Activated CD4-positive, alpha-beta T cell treated with anti-CD3 and anti-CD28 coated beads for 36 hours (primary cell): ENCODE data around the gene DOCK11. TPM values are rescaled to one million over a fixed set of nuclear protein-coding genes. Genes with fewer than 3 reads are reported as not detected.

Experiments
- ATAC-seq: fragments of 200-7000 bp; cut with Tn5 transposase; one replicate; pipeline ENCODE4 v1.10.0; 2021; ENCODE audit warnings: mild to moderate bottlenecking, moderate library complexity
- CTCF ChIA-PET: fragments of 350-600 bp; sonication (Branson Sonifier 250); formaldehyde crosslinking; loops from one replicate; lab custom pipeline; 2021; ENCODE audit warnings: antibody characterized with exemption; lab: Charles Lee
- POLR2A ChIA-PET: fragments of 350-600 bp; sonication (Branson Sonifier 250); formaldehyde crosslinking; loops from one replicate; lab custom pipeline; 2021; ENCODE audit warnings: antibody characterized with exemption, inconsistent platforms; lab: Charles Lee
- DNase-seq: peaks from one replicate; pipeline ENCODE4 v3.0.0-alpha.2; 2020
- H3K27ac Mint-ChIP-seq: one replicate; pipeline ENCODE4 v1.8.0; 2021; ENCODE audit warnings: mixed read lengths
- H3K27me3 Mint-ChIP-seq: one replicate; pipeline ENCODE4 v1.8.0; 2021; ENCODE audit warnings: mixed read lengths
- H3K36me3 Mint-ChIP-seq: one replicate; pipeline ENCODE4 v1.8.0; 2021; ENCODE audit warnings: low read depth, mixed read lengths
- H3K4me1 Mint-ChIP-seq: one replicate; pipeline ENCODE4 v1.8.0; 2021; ENCODE audit warnings: mixed read lengths
- H3K4me3 Mint-ChIP-seq: one replicate; pipeline ENCODE4 v1.8.0; 2021; ENCODE audit warnings: mild to moderate bottlenecking, moderate library complexity, mixed read lengths
- H3K9me3 Mint-ChIP-seq: one replicate; pipeline ENCODE4 v1.8.0; 2021; ENCODE audit warnings: low read depth, mixed read lengths
- intact Hi-C, 2 experiments: fragments of 100-400 bp; cut with DNase I in 1 of 2; cut with micrococcal nuclease in 1 of 2; formaldehyde crosslinking; loops; one replicate each; pipeline versions ENCODE4 v1.14.2 to v1.15.1; 2022 to 2024; cut with DNase I, micrococcal nuclease
- total RNA-seq, 2 experiments: library from RNA; stranded (reverse); gene quantifications; one replicate each; pipeline ENCODE4 v1.2.3, GENCODE V29; 2021

Gene DOCK11
- total RNA-seq, 2 experiments from 2014 or later = 37.2 to 47.3 TPM

- no peaks in the 10 kb centered on the region for H3K9me3 Mint-ChIP-seq
- peak overlapping the region; percentile 74 for H3K27ac Mint-ChIP-seq
- no peak overlapping the region for H3K4me3 Mint-ChIP-seq
- ATAC-seq (no peak), DNase-seq (no peak)
- CTCF ChIA-PET = no interaction called here
- POLR2A ChIA-PET = no interaction called here
- peaks cover 28% of the 10 kb centered on the region for H3K36me3 Mint-ChIP-seq
- peaks cover 37% of the 10 kb centered on the region for H3K4me1 Mint-ChIP-seq
- H3K27me3 Mint-ChIP-seq = no peaks in the 10 kb centered on the region
- intact Hi-C loops = no loop called here
Observed at GRCh38 chrX:118595501-118596042, 100.0 kb downstream of the DOCK11 start.

- peaks cover 34% of the 10 kb centered on the region for H3K4me1 Mint-ChIP-seq
- DNase-seq (no peak), ATAC-seq (no peak)
- peak overlapping the region; percentile 52 for H3K27ac Mint-ChIP-seq
- H3K36me3 Mint-ChIP-seq = peaks cover 22% of the 10 kb centered on the region
- no peak overlapping the region for H3K4me3 Mint-ChIP-seq
- CTCF ChIA-PET = no interaction called here
- POLR2A ChIA-PET = no interaction called here
- intact Hi-C loops = no loop called here
- H3K27me3 Mint-ChIP-seq = no peaks in the 10 kb centered on the region
- no peaks in the 10 kb centered on the region for H3K9me3 Mint-ChIP-seq
Observed at GRCh38 chrX:118596390-118596789, 100.8 kb downstream of the DOCK11 start.

GRCh38 chrX:118603981-118604380, 108.4 kb downstream of the DOCK11 start:
- Mint-ChIP-seq H3K27ac (no peak overlapping the region), H3K36me3 (peaks cover 19% of the 10 kb centered on the region), H3K9me3 (no peaks in the 10 kb centered on the region), H3K27me3 (no peaks in the 10 kb centered on the region), H3K4me1 (peaks cover 17% of the 10 kb centered on the region), H3K4me3 (no peak overlapping the region)
- ATAC-seq (peak; percentile 64), DNase-seq (peak; percentile 38)
- ChIA-PET CTCF (interaction anchor here (0.6 kb wide), 1 partner anchor 9 kb away, joined by 3 read pairs; no protein-coding TSS in a partner anchor), POLR2A (no interaction called here)
- intact Hi-C loops = loop anchor here (1.0 to 5.0 kb wide), 2 partner anchors 107 to 203 kb away; partner anchors contain the start of gene DOCK11 (in 1 of the 2)

GRCh38 chrX:118612290-118612689, 116.7 kb downstream of the DOCK11 start:
- intact Hi-C loops = no loop called here
- Mint-ChIP-seq H3K36me3 (peaks cover 23% of the 10 kb centered on the region), H3K27ac (peak overlapping the region; percentile 1), H3K4me3 (no peak overlapping the region), H3K4me1 (peaks cover 2% of the 10 kb centered on the region), H3K27me3 (no peaks in the 10 kb centered on the region), H3K9me3 (no peaks in the 10 kb centered on the region)
- ATAC-seq (no peak), DNase-seq (no peak)
- ChIA-PET POLR2A (no interaction called here), CTCF (interaction anchor here (1.3 kb wide), 1 partner anchor 11 kb away, joined by 5 read pairs; no protein-coding TSS in a partner anchor)

- intact Hi-C loops = no loop called here
- no peak overlapping the region for H3K27ac Mint-ChIP-seq
- CTCF ChIA-PET = interaction anchor here (1.1 kb wide), 1 partner anchor 12 kb away, joined by 3 read pairs; no protein-coding TSS in a partner anchor
Observed at GRCh38 chrX:118614150-118614549, 118.5 kb downstream of the DOCK11 start.

GRCh38 chrX:118615141-118615540, 119.5 kb downstream of the DOCK11 start:
- Mint-ChIP-seq H3K4me1 (peaks cover 2% of the 10 kb centered on the region), H3K27ac (no peak overlapping the region), H3K27me3 (no peaks in the 10 kb centered on the region), H3K4me3 (no peak overlapping the region), H3K36me3 (peaks cover 15% of the 10 kb centered on the region), H3K9me3 (no peaks in the 10 kb centered on the region)
- intact Hi-C loops = no loop called here
- ATAC-seq = no peak
- POLR2A ChIA-PET = no interaction called here
- CTCF ChIA-PET = interaction anchor here (1.1 kb wide), 1 partner anchor 13 kb away, joined by 3 read pairs; no protein-coding TSS in a partner anchor
- DNase-seq = no peak

More at GRCh38 chrX:118614150-118614549, 118.5 kb downstream of the DOCK11 start:
- ATAC-seq = no peak
- POLR2A ChIA-PET = no interaction called here
- Mint-ChIP-seq H3K4me1 (peaks cover 2% of the 10 kb centered on the region), H3K4me3 (no peak overlapping the region), H3K36me3 (peaks cover 16% of the 10 kb centered on the region), H3K27me3 (no peaks in the 10 kb centered on the region), H3K9me3 (no peaks in the 10 kb centered on the region)
- no peak for DNase-seq

- Mint-ChIP-seq H3K36me3 (no peaks in the 10 kb centered on the region), H3K9me3 (no peaks in the 10 kb centered on the region), H3K27me3 (no peaks in the 10 kb centered on the region), H3K4me1 (no peaks in the 10 kb centered on the region), H3K27ac (no peak overlapping the region), H3K4me3 (no peak overlapping the region)
- POLR2A ChIA-PET = no interaction called here
- CTCF ChIA-PET = interaction anchor here (0.6 kb wide), 1 partner anchor 160 kb away, joined by 4 read pairs; no protein-coding TSS in a partner anchor
- DNase-seq = no peak
- no peak for ATAC-seq
- intact Hi-C loops = no loop called here
Observed at GRCh38 chrX:118621081-118621759, 125.6 kb downstream of the DOCK11 start.

GRCh38 chrX:118623062-118623461, 127.4 kb downstream of the DOCK11 start:
- H3K36me3 Mint-ChIP-seq = peaks cover 1% of the 10 kb centered on the region
- CTCF ChIA-PET = interaction anchor here (0.9 to 2.1 kb wide), 3 partner anchors 10 to 21 kb away, joined by 3 to 5 read pairs (median 3); no protein-coding TSS in a partner anchor
- POLR2A ChIA-PET = no interaction called here
- intact Hi-C loops = no loop called here
- H3K4me3 Mint-ChIP-seq = no peak overlapping the region
- no peak for ATAC-seq
- no peak for DNase-seq
- no peak overlapping the region for H3K27ac Mint-ChIP-seq
- no peaks in the 10 kb centered on the region for H3K4me1 Mint-ChIP-seq
- H3K9me3 Mint-ChIP-seq = no peaks in the 10 kb centered on the region
- H3K27me3 Mint-ChIP-seq = no peaks in the 10 kb centered on the region

GRCh38 chrX:118626346-118626745, 130.7 kb downstream of the DOCK11 start:
- no peaks in the 10 kb centered on the region for H3K9me3 Mint-ChIP-seq
- intact Hi-C loops = loop anchor here in 1 of 2 experiments (5.0 kb wide), 1 partner anchor 181 kb away; no protein-coding TSS in a partner anchor
- POLR2A ChIA-PET = no interaction called here
- no peak overlapping the region for H3K4me3 Mint-ChIP-seq
- no peak overlapping the region for H3K27ac Mint-ChIP-seq
- CTCF ChIA-PET = interaction anchor here (0.7 to 0.9 kb wide), 3 partner anchors 23 to 167 kb away, joined by 3 read pairs; no protein-coding TSS in a partner anchor
- DNase-seq = no peak
- no peaks in the 10 kb centered on the region for H3K4me1 Mint-ChIP-seq
- no peaks in the 10 kb centered on the region for H3K27me3 Mint-ChIP-seq
- no peak for ATAC-seq
- peaks cover 4% of the 10 kb centered on the region for H3K36me3 Mint-ChIP-seq

- ChIA-PET CTCF (interaction anchor here (0.6 to 1.0 kb wide), 7 partner anchors 24 to 665 kb away, joined by 3 to 9 read pairs (median 3); no protein-coding TSS in a partner anchor), POLR2A (no interaction called here)
- peaks cover 9% of the 10 kb centered on the region for H3K36me3 Mint-ChIP-seq
- H3K4me1 Mint-ChIP-seq = no peaks in the 10 kb centered on the region
- no peak overlapping the region for H3K27ac Mint-ChIP-seq
- intact Hi-C loops = loop anchor here in 1 of 2 experiments (5.0 kb wide), 1 partner anchor 180 kb away; no protein-coding TSS in a partner anchor
- no peaks in the 10 kb centered on the region for H3K27me3 Mint-ChIP-seq
- H3K9me3 Mint-ChIP-seq = no peaks in the 10 kb centered on the region
- DNase-seq (no peak), ATAC-seq (peak; percentile 47)
- no peak overlapping the region for H3K4me3 Mint-ChIP-seq
Observed at GRCh38 chrX:118627084-118627758, 131.6 kb downstream of the DOCK11 start.

GRCh38 chrX:118630848-118631247, 135.2 kb downstream of the DOCK11 start:
- Mint-ChIP-seq H3K9me3 (no peaks in the 10 kb centered on the region), H3K27me3 (no peaks in the 10 kb centered on the region), H3K27ac (no peak overlapping the region), H3K4me3 (no peak overlapping the region), H3K36me3 (peaks cover 26% of the 10 kb centered on the region), H3K4me1 (peaks cover 5% of the 10 kb centered on the region)
- POLR2A ChIA-PET = no interaction called here
- CTCF ChIA-PET = no interaction called here
- no peak for ATAC-seq
- intact Hi-C loops = loop anchor here in 1 of 2 experiments (10.0 kb wide), 1 partner anchor 174 kb away; no protein-coding TSS in a partner anchor
- no peak for DNase-seq
